Activated naive CD4-positive, alpha-beta T cell treated with anti-CD3 and anti-CD28 coated beads, Interleukin-2, amount 50 U/mL, for 16 hours (primary cell): ENCODE measurements around the gene C5orf15.

Experiments
- DNase-seq: peaks from one replicate; pipeline ENCODE4 v3.0.0-alpha.2; 2020

Gene C5orf15

DNA sequence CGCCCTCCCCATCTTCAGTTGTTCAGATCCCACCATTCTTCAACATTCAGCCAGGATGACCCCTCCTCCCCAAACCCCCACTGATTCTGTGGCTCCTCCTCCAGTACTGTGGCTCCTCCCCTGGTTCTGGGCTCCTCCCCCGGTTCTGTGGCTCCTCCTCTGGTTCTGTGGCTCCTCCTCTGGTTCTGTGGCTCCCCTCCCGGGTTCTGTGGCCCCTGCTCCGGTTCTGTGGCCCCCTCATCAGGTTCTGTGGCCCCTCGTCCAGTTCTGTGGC lies 32.8 kb downstream of the C5orf15 start:
- DNase-seq, result no peak

DNA sequence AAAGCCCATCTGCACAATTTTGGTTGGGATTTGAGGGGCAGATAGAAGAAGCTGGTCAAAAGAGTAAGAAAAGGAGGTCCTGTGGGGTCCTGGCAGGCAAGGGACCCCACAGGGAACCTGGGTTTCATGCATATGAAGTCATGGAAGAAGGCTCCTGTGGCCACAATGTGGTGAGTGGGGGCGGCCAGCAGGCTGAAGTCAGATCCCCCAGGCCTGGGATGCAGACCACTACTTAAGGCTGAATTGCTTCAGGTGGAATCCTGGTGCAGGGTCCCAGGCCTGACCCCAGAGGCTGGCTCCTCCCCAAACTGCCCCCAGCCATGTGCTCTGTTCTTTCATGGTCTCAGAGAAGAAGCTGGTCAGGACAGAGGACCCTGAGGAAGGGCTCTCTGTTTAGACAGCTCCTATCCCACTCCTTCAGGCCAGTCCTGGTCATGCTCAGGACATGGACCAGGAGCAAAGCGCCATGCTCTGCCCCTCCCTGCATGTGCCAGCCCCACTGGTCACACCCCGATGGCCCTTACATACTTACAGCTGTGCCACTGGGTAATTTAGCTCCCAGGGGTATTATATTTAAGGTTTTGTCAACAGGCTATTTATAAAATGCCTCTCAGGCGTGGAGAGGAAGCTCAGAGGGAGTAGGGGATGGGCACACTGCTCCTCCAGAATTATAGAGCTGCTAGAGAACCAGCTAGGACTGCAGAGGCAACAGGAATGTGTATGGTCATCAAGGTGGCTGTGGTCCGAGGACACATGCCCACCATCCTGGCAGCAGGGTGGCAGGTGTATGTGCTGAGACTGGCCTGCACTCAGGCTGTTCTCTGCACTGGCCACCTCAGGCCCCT lies 33.4 kb downstream of the C5orf15 start:
- DNase-seq, result no peak

DNA sequence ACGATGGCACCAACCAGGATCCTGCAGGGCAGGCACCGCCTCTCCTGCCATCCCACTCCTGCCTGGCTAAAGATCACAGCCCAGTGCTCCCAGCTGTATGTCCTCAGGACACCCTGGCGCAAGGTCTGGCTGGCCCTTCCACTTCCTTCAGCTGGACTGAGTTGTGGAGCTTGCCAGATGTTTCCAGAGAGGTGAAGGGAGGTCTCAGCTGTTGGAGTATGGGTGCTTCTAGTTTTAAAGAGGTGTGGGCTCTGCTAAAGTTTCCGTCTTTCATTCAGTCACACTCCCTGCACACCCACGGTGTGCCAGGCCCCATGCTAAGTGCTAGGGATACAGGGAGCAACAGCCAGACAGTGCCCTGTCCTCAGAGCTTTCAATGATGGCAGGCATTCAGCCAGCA lies 34.1 kb downstream of the C5orf15 start:
- no peak for DNase-seq

DNA sequence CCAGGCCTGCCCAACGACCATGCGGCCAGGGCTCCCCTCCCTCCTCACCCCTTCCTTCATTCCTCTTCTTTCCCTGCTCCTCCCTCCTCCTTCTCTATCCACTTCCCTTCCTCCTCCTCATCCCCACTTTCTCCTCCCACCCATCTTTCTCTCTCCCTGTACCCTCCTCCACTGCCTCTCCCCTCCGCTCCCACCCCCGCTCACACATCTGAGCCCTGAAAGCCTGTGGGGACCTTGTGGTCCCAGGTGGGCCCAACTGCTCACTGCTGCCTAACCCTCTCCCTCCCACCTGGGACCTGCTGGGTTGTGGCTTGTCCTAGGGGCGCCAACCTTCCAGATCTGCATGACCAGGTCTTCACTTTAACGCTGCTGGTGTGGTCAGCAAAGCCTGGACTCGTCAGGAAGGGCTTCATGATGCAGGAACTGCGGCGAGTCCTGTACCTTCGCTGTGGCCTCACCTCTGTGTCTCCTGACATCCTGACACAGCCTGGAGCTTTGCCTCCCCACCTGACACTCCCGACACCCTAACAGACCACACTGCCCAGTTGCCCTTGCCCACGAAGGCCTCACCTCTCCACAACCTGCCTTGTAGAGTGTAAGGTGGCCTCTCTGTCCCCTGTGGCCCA lies 34.6 kb downstream of the C5orf15 start:
- DNase-seq, result no peak

DNA sequence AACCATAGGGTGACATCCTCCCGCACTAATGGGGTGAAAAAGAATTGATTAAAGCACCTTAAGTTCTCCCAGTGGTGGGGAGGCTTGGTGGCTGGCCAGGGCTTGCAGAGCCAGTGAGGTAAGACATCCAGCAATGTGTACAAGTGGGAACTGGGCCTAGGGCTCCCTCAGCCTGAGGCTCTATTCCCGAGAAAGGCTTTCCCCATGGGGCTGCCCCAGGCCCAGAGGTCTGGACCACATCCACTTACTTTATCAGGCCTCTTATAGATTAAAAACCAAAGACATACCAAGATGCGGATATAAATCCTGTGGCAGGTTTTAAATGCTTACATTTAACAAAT lies 35.3 kb downstream of the C5orf15 start:
- no peak for DNase-seq

DNA sequence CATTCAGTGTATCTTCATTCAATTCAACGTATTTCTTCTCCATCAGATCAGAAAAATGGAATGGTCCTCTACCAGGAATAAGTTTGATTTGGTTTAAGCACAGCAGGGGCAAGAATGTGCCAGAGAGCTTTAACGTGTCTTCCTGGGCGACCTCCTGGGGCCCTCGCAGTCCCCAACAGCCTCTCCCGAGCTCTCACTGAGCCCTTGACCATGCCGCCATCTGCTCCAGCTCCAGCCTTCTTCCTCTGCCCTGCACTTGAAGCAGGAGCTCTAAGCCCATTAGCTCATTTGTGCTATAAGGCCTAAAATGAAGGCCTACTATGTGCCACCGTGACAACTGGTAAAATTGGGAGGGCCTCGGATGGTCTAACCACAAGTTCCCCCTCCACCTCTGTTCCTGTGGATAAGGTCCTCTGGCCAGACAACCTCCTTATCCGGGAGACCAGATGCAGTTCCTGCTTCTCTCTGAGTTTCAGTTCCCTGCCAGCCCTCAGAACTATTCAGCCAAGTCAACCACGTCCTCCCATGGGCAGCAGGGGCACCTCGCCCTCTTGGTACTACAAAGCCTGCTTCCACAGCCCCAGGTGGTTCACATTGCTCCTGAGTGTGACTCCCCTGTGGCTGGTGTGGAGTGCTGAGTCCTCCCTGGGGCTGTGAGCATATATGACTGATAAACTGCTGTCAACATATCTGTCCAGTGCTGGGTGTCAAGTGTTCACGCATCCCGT lies 35.8 kb downstream of the C5orf15 start:
- no peak for DNase-seq

DNA sequence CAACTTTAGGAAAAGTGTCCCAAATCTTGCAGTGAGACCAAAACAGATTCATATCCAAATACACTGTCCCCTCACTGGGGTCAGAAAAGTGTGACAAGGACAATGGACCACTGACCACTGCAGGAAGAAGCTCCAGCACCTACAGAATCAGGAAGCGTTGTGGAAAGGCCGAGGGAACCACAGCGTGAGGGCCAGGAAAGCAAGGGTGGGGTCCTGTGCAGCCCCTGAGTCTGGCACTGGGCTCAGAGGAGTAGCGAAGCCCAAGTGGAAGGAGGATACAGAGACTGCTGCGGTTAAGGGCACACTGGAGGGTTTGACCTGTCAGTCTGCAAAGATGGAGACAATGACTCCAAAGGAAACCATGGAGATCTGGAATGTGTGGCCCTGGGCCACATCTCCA lies 36.9 kb downstream of the C5orf15 start:
- DNase-seq, result no peak

DNA sequence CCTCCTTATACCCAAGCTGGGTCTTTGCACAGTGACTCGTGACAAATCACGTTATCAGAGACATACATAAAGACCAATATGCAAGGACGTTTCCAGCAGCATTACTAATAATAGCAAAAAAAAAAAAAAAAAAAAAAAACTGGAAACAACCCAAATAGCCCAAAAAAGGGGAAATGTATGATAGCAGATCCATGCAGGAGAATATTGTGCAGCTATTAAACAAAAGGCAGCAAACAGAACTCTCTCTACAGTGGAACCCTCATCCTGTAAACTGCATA lies 37.7 kb downstream of the C5orf15 start:
- no peak for DNase-seq

DNA sequence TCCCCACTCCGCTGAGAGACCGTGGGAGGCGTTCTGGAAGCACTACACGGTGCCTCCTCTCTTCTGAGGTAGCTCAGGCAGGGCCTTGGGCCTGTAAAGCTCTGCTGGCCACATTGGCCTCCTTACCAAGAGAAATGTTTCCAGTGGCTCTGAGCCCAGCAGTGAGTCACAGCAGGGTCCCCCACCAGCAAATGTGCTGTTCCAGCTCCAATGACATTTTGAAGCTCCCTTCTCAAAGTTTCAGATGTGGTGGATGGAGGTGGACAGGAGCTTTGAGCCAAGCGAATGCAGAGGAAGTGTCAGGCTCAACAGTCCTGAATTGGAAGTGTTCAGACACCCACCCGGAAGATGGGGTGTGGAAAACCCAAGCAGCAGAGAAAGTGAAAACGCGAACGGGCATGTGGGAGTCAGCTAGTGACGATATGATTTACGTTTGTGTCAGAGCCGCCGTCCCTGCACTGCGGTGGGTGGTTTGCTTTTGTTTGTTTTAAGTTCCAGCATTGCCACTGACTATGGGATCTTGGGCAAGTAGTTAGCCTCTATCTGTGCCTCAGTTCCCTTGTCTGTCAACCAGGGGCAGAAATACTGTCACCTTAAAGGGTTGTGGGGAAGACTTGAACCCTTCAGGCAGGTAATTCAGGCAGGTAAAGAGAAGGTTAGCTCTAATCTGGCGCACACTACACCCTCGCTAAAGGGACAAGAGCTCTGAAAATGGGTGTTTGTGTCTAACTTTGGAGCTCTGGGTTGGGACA lies 38.2 kb downstream of the C5orf15 start:
- DNase-seq, result peak; percentile 76

DNA sequence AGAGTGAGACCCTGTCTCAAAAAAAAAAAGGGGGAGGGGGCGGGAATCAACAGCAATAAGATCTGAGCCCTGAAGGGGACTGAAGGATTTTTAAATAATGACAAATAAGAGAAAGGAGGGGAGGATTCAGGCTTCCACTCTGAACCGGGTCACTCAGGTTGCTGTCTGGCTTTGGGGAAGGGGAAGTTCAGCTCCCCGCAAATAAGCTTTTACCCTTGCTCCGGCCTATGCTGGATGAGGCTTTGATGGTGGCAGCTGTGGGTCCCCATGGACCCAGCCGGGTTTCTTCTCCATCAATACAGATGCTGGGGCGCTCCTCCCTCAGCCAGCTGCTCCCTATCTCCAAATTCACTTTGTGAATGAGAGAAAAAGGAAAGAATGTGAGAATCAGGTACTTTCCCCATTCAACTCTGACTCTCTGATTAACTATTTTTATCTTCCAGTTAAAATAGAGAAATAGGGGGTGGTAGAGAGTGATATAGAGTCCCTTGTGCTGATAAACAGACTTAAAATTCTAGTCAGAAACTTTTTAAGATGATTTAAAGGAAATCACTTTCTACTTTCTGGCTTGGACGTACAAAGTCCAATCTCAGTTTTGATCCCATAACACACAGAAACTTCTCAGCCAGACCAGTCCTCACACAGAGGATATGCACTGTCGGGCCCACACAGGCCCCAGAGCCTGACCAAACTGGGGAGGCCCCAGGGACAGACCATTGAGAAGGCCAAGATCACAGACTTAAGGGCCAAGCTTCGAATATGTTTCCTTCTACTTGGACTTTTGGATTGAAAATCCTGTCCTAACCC lies 39.6 kb downstream of the C5orf15 start:
- DNase-seq, result no peak

DNA sequence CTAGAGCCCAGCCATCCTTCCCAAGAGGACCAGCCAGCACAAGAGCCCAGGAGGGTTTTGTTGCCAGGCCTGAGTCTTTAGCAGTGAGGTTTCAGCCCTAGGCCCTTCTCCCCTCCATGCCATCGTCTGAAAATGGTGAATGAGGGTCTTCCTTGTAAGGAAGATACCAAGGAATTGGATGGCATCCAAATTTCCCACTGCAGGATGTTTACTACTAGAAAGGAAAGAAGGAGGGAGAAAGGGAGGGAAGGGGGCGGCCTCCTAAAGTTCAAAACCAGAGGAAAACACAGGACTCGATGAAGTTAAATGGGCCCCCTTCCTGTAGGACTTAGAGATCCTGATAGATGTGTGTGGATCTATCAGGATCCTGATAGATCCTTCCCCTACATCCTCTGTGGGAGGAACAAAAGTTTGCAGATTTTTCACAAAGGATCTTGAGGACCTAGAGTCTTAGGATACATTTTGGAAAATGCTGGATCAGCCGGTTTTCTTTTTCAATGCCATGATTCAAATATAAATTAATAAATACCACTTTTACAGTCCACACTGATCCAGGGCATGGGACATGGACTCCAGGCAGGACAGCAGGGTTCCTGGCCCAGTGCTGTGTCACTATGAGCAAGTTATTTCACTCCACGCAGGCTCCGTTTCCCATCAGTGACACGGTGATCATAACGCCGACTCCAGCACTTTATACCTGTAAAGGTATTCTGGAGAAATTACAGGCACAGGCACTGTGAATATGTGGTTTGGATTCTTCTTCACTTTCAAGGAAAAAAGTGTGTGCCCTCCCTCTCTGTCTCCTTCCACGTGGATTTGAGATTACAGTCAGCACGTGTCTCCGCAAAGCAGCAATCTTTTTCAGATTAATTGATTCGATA lies 40.9 kb downstream of the C5orf15 start:
- no peak for DNase-seq

DNA sequence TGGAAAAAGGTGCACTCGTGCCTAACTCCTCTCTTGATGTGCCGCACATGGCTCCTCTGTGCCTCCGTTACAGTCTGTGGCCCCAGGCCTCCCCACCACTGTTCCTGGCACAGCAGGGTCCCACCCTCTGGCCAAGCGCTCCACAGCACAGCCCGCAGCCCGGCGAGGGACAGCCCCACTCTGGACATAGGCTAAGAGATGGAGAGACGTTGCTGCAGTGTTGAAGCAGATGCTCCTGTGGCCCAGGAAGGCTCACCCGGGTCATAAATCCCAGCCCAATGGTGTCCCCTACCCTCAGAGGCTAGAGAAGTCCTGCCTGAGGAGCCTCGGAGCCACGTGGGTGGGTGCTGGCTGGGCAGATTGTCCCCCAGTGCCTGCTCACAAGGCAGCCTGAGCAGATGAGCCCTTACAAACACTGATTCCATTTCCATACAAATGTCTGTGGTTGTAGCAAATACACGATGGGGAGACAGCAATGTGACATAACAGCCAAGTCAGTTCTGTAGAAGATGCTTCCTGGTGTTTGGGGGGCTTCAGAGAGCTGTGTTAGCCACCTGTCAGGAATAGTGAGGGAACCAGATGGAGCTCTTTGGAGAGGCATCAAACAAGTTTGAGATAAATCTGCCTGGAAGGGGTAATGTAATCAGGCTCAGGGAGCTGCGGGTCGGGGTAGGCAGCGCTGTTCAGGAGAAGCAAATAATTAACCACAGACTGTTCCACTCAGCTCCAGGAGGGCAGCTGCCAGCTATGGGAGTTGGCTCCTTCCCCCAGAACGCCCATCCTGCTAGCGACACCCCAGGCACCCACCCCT lies 41.7 kb downstream of the C5orf15 start:
- DNase-seq, result no peak

DNA sequence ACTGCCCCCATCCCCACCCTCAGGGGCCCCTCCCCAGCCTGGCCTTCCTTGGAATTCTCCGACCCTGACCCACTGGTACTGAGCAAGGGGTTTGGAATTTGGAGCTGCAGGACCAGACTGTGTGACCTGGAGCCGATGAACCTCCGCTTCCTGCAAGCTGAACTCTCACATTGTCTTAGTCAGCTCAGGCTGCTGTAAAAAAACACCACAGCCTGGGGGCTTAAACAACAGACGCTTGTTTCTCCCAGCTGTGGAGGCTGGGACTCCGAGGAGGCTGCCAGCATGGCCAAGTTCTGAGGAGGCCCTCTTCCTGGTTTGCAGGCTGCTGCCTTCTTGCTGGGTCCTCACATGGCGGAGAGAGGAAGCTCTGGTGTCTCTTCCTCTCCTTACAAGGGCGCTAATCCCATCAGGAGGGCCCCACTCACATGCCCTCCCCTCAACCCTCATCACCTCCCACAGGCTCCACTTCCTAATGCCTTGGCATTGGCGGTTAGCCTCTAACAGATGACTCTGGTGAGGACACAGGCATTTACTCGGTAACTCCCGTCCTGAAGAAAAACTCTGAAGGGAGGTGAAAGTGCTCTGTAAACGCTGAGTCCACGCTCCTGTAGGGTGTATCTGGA lies 42.4 kb downstream of the C5orf15 start:
- DNase-seq, result no peak

DNA sequence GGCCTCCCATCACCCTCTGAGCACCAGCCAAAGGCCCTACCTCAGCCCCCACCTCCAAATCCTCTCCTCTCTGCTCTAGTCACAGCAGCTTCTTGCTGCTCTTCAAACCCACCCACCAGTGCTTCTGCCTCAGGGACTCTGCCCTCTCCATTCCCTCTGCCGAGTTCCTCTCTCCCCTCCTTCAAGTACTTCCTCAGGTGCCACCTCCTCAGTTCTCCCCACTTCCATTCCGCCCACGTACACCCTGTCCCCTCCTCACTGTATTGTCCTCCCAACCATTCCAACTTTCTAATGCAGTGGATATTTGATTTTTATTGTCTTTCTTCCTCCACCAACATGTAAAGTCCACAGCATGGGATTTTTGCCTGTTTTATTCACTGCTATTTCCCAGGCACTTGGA lies 43.2 kb downstream of the C5orf15 start:
- no peak for DNase-seq

DNA sequence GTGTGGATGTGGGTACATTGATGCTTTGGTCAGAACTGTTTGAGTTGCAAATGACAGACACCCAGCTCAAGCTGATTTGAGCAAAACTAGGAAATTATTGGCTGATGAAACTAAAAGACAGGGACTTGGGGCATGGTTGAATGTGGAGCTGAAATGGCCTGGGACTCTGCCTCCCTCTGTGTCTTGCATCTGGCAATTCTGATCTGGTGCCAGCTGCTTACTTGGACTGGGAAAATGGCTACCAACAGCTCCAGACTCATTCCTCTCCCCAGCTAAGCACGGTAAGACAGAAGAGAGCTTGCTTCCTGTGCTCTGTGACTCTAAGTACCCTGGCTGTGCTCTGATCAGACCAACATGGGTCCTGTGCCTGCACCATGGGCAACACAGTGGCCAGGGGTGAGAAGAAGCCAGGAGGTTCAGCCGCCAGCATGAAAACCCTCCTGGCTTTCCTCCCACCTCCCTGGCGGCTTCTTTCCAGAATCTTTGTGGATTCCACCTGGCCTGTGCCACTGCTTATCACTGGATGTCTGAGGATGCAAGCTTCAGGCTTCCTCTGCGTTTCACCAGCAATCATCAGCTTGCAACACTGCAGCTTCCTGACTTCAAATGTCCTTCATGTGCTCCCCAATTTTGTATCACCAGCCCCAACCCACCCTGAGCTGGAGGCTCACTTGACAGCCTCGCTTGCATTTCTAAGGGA lies 44.1 kb downstream of the C5orf15 start:
- DNase-seq, result no peak

DNA sequence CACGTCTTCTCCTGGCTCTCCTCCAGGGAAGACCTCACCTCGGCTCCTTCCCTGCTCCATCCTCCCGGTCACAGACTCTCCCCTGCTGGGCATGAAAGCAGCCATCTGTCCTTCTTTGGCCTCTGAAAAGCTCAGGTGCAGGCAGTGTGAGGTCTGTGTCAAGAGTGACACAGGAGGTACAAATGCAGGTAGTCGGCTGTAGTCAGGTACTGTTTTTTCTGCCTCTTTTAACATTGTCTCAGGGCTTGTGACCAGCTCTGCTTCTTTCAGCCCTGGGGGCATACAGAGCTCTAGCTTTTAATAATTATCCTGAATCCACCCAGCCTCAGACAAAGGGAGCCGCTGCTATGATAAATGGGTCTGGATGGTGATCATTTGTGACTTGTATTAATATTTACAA lies 46.4 kb downstream of the C5orf15 start:
- no peak for DNase-seq

DNA sequence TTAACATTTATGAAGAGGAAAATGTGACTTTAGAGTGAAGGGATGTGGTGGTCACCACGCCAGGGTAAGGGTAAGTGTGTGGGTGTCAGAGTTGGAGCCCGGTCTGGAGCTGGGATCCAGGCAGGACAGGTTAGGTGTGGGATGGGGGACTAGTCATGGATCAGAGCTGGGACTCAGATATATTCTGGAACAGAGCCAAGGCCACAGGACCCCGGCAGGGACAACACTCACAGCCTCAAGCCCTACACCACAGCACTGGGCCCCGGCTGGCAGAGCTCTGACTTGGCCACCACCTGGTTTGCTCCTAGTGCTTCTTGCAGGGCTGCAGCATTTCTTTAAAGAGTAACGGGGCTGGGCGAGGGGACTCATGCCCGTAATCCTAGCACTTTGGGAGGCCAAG lies 47.4 kb downstream of the C5orf15 start:
- DNase-seq, result no peak

DNA sequence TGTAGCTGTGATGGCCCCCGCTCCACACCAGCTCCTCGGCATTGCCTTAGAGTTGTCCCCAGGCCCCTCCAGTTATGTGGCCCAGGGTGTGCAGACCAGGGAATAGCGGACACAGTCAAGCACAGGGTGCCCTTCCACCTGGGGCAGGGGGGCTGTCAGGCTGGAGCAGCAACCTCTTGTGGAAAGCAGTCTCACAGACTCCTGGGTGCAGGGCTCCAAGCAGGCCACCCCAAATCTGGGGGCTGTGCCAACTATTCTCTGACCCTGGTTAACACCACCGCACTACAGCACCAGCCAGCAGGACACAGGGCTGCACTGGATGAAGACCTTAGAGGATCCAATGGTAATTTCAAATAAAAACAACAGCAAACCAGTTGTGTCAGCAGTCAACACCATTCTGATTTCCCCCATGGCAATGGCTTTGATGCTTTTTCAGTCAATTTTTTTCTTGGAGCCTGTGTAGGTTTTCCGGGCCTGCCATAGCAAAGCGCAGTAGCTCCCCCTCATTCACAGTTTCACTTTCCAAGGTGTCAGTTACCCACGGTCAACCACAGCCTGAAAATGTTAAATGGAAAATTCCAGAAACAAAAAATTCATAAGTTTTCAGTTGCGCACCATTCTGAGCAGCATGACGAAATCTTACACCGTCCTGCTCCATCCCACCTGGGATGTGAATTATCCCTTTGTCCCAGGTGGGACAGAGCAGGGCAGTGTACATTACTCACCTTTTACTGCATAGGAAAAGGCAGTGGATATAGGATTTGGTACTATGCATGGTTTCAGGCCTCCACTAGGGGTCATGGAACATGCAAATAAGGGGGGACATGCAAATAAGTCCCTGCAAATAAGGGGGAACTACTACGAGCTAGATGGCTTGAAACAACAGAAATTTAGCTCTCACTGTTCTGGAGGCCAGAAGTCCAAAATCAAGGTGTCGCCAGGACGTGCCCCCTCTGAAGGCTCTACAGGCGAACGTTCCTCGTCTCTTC lies 49.0 kb downstream of the C5orf15 start:
- no peak for DNase-seq

DNA sequence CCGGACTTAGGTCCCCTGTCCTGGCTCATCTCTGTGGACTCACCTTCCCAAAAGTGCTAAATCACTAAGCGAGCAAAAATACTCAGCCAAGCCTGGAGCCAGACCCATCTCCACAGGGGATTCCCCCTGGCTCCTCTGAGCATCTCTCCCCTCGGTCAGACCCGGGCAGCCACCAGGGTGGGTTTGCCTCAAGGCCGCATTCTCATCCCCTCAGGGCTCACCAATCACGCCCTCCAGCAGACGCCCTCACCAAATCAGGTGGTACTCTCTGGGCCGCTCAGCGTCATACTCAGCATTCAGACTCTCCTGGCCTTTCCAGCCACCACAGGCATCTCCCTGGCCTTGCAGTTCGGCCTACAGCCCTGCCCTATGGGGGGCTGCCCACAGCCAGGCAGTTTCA lies 49.7 kb downstream of the C5orf15 start:
- no peak for DNase-seq
